Measurements from ENCODE around the gene SLC4A3.

- TF ChIP-seq CTCF (IDR thresholded peaks at IDR 0.05; ENCODE audit: low read depth, low read length) (no peak), EZH2phosphoT487 (IDR thresholded peaks at IDR 0.05; ENCODE audit: low read depth) (no peak)
Observed at GRCh38 chr2:219643788-219644398, 16.5 kb downstream of the SLC4A3 start.

Data from OCI-LY3 (cell line).